Ovary (tissue), 3 donors: ENCODE results near the gene S100A1.

Experiments
- CTCF ChIP-seq, 3 donors: fragments of 450-650 bp in 2 of 3; fragments of 200-600 bp in 1 of 3; IDR thresholded peaks; one replicate each; pipeline versions ENCODE4 v1.5.1 to v1.8.0; 2016 to 2022; ENCODE audit warnings: antibody characterized with exemption in 3 of 3, mild to moderate bottlenecking in 1 of 3
- EP300 ChIP-seq: sonication (generic); formaldehyde crosslinking; IDR thresholded peaks from one replicate; pipeline ENCODE4 v1.6.1; 2017; ENCODE audit warnings: antibody characterized with exemption
- donor health status: DM: no; HTN: no; CAD: no.

- TF ChIP-seq CTCF (IDR thresholded peaks at IDR 0.05) (no peak), EP300 (no peak)
These were observed 35.5 kb upstream of the S100A1 start for GRCh38 chr1:153592748-153593147.
